ENCODE results near the gene NIM1K.

- no peak for TF ChIP-seq POLR2AphosphoS5 (IDR thresholded peaks at IDR 0.05; ENCODE audit: low read depth, low read length)
- TF ChIP-seq, protein P1, sequence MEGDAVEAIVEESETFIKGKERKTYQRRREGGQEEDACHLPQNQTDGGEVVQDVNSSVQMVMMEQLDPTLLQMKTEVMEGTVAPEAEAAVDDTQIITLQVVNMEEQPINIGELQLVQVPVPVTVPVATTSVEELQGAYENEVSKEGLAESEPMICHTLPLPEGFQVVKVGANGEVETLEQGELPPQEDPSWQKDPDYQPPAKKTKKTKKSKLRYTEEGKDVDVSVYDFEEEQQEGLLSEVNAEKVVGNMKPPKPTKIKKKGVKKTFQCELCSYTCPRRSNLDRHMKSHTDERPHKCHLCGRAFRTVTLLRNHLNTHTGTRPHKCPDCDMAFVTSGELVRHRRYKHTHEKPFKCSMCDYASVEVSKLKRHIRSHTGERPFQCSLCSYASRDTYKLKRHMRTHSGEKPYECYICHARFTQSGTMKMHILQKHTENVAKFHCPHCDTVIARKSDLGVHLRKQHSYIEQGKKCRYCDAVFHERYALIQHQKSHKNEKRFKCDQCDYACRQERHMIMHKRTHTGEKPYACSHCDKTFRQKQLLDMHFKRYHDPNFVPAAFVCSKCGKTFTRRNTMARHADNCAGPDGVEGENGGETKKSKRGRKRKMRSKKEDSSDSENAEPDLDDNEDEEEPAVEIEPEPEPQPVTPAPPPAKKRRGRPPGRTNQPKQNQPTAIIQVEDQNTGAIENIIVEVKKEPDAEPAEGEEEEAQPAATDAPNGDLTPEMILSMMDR (IDR thresholded peaks at IDR 0.05), result no peak
- TF ChIP-seq, protein P2, sequence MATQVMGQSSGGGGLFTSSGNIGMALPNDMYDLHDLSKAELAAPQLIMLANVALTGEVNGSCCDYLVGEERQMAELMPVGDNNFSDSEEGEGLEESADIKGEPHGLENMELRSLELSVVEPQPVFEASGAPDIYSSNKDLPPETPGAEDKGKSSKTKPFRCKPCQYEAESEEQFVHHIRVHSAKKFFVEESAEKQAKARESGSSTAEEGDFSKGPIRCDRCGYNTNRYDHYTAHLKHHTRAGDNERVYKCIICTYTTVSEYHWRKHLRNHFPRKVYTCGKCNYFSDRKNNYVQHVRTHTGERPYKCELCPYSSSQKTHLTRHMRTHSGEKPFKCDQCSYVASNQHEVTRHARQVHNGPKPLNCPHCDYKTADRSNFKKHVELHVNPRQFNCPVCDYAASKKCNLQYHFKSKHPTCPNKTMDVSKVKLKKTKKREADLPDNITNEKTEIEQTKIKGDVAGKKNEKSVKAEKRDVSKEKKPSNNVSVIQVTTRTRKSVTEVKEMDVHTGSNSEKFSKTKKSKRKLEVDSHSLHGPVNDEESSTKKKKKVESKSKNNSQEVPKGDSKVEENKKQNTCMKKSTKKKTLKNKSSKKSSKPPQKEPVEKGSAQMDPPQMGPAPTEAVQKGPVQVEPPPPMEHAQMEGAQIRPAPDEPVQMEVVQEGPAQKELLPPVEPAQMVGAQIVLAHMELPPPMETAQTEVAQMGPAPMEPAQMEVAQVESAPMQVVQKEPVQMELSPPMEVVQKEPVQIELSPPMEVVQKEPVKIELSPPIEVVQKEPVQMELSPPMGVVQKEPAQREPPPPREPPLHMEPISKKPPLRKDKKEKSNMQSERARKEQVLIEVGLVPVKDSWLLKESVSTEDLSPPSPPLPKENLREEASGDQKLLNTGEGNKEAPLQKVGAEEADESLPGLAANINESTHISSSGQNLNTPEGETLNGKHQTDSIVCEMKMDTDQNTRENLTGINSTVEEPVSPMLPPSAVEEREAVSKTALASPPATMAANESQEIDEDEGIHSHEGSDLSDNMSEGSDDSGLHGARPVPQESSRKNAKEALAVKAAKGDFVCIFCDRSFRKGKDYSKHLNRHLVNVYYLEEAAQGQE (IDR thresholded peaks at IDR 0.05; ENCODE audit: insufficient read depth in 1 of 2, low read depth in 2 of 2, low read length in 1 of 2), result no peak
- TF ChIP-seq TCF7L2 (IDR thresholded peaks at IDR 0.05; ENCODE audit: low read depth, low read length), result no peak
- no peak for TF ChIP-seq SIN3A (IDR thresholded peaks at IDR 0.05; ENCODE audit: borderline replicate concordance, insufficient read depth, low read depth, low read length)
These were observed 644 bp downstream of the NIM1K start for GRCh38 chr5:43192558-43193180.

All from Panc1 (cell line).